H1 (cell line): Measurements from ENCODE around the gene DEPDC1.

Experiments used
- ATF3 ChIP-seq: IDR thresholded peaks from 2 replicates; pipeline ENCODE4 v1.6.1; 2011; ENCODE audit warnings: low read depth, mild to moderate bottlenecking, low read length; ENCODE audit not compliant: insufficient read depth
- BRCA1 ChIP-seq: IDR thresholded peaks from 2 replicates; pipeline ENCODE4 v1.6.1; 2012; ENCODE audit warnings: low read depth, low read length, improper control_type of control experiment
- CTCF ChIP-seq, 3 experiments: IDR thresholded peaks; 1 replicate in 2 of 3; 2 replicates in 1 of 3; pipeline versions ENCODE4 v1.5.1 to v1.6.1; 2011; ENCODE audit warnings: low read length in 3 of 3, mild to moderate bottlenecking in 3 of 3, inconsistent platforms in 2 of 3, low read depth in 1 of 3, moderate library complexity in 1 of 3; ENCODE audit not compliant: insufficient read depth in 1 of 3; ENCODE audit errors: control extremely low read depth in 1 of 3
- EZH2 ChIP-seq: fragments of 200-600 bp; sonication (generic); IDR thresholded peaks from 2 replicates; pipeline ENCODE4 v1.7.1; 2012; ENCODE audit warnings: low read depth, mild to moderate bottlenecking, moderate library complexity, low read length, inconsistent platforms; ENCODE audit not compliant: severe bottlenecking
- MAX ChIP-seq: IDR thresholded peaks from 2 replicates; pipeline ENCODE4 v1.6.1; 2012; ENCODE audit warnings: inconsistent platforms
- NANOG ChIP-seq: IDR thresholded peaks from 2 replicates; pipeline ENCODE4 v1.6.1; 2011; ENCODE audit warnings: low read length, low read depth, mild to moderate bottlenecking, inconsistent platforms; ENCODE audit not compliant: insufficient read depth, poor library complexity, severe bottlenecking
- NRF1 ChIP-seq: IDR thresholded peaks from 2 replicates; pipeline ENCODE4 v1.6.1; 2011; ENCODE audit warnings: mild to moderate bottlenecking, low read depth, low read length, improper control_type of control experiment
- POU5F1 ChIP-seq: IDR thresholded peaks from 2 replicates; pipeline ENCODE4 v1.6.1; 2011; ENCODE audit warnings: low read depth, mild to moderate bottlenecking, low read length, moderate library complexity
- RAD21 ChIP-seq, 2 experiments: IDR thresholded peaks in 1 of 2; conservative IDR thresholded peaks in 1 of 2; 2 replicates each; pipeline ENCODE4 v1.6.1; 2011; ENCODE audit warnings: low read depth in 2 of 2, low read length in 2 of 2, improper control_type of control experiment in 1 of 2, inconsistent platforms in 1 of 2, mild to moderate bottlenecking in 1 of 2, moderate library complexity in 1 of 2
- SP1 ChIP-seq: IDR thresholded peaks from 2 replicates; pipeline ENCODE4 v1.6.1; 2011; ENCODE audit warnings: low read depth, low read length
- TCF12 ChIP-seq: IDR thresholded peaks from 2 replicates; pipeline ENCODE4 v1.6.1; 2011; ENCODE audit warnings: low read depth, mild to moderate bottlenecking, low read length
- YY1 ChIP-seq: IDR thresholded peaks from 2 replicates; pipeline ENCODE4 v1.6.1; 2011; ENCODE audit warnings: low read depth, mild to moderate bottlenecking, low read length

GRCh38 chr1:68442006-68442405 lies 54.9 kb downstream of the DEPDC1 start:
- TF ChIP-seq SP1 (no peak), YY1 (no peak), RAD21 (IDR thresholded peaks at IDR 0.05 in 1 of 2, conservative IDR thresholded peaks at IDR 0.05 in 1 of 2; ENCODE audit: low read depth in 2 of 2, low read length in 2 of 2) (no peak), MAX (no peak), ATF3 (no peak), TCF12 (no peak), BRCA1 (no peak), EZH2 (no peak), POU5F1 (no peak), CTCF (IDR thresholded peaks at IDR 0.05; ENCODE audit: control extremely low read depth in 1 of 3, insufficient read depth in 1 of 3, low read depth in 1 of 3, low read length in 3 of 3) (peak in 1 of 3 experiments; percentile 9; a peak in 1 of 4 replicates), NANOG (no peak), NRF1 (no peak)
